HCT116 (cell line): ENCODE measurements around the gene PIH1D1. TPM values are rescaled to one million over a fixed set of nuclear protein-coding genes. Genes with fewer than 3 reads are reported as not detected.

ENCODE experiments used
- ATAC-seq: fragments of 200-7000 bp; cut with Tn5 transposase; 2 replicates; pipeline ENCODE4 v1.9.1; 2020; ENCODE audit warnings: mild to moderate bottlenecking, moderate library complexity
- BruUV-seq: library from RNA; stranded (reverse); fragments of 400-500 nt; replicated peaks from 2 replicates; lab custom pipeline; 2021; lab: Mats Ljungman, UMichigan
- CTCF ChIA-PET: fragments of 300-600 bp; sonication (Branson Sonifier 250); formaldehyde crosslinking; loops from one replicate; lab custom pipeline; 2021; ENCODE audit warnings: antibody characterized with exemption; lab: Charles Lee
- POLR2A ChIA-PET: fragments of 300-600, 350-600 bp; sonication (Branson Sonifier 250); formaldehyde crosslinking; loops from one replicate; lab custom pipeline; 2021; ENCODE audit warnings: antibody characterized with exemption; lab: Charles Lee
- RAD21 ChIA-PET, 2 experiments: fragments of 300-600 bp; sonication (Branson Sonifier 250); formaldehyde crosslinking; loops; one replicate each; lab custom pipeline; 2023; ENCODE audit warnings: low total read pairs in 2 of 2; ENCODE audit not compliant: uncharacterized antibody in 2 of 2, unreplicated experiment in 2 of 2, low non-redundant PET in 1 of 2; lab: Charles Lee
- DNase-seq: peaks from one replicate; pipeline ENCODE4 v3.0.0-alpha.2; 2010; ENCODE audit warnings: low read depth, low spot score
- H2AFZ ChIP-seq: fragments of 200-600 bp; shearing (Covaris generic), sonication (generic); 2 replicates; pipeline ENCODE4 v1.6.1; 2017; ENCODE audit warnings: low read depth, mixed run types, mixed read lengths, antibody characterized with exemption, low read length; ENCODE audit not compliant: poor library complexity, severe bottlenecking
- H3K27ac ChIP-seq: 2 replicates; pipeline ENCODE4 v1.5.1; 2012; ENCODE audit warnings: low read depth, low read length
- H3K27me3 ChIP-seq: fragments of 200-600 bp; sonication (generic); 2 replicates; pipeline ENCODE4 v1.6.1; 2016; ENCODE audit warnings: mixed run types, low read length, mixed read lengths; ENCODE audit not compliant: insufficient read depth
- H3K36me3 ChIP-seq, 2 experiments: fragments of 200-500 bp in 1 of 2; fragments of 200-600 bp in 1 of 2; sonication (Bioruptor generic) in 1 of 2; sonication (generic) in 1 of 2; 2 replicates each; pipeline versions ENCODE4 v1.5.1 to v1.6.1; 2014 to 2016; ENCODE audit warnings: low read length in 2 of 2, inconsistent platforms in 1 of 2, mixed read lengths in 1 of 2, mixed run types in 1 of 2; ENCODE audit not compliant: insufficient read depth in 2 of 2, control insufficient read depth in 1 of 2
- H3K4me1 ChIP-seq, 2 experiments: fragments of 200-600 bp in 1 of 2; sonication (generic) in 1 of 2; 2 replicates each; pipeline versions ENCODE4 v1.5.1 to v1.6.1; 2012 to 2017; ENCODE audit warnings: low read length in 2 of 2, inconsistent platforms in 1 of 2, mild to moderate bottlenecking in 1 of 2, mixed read lengths in 1 of 2, mixed run types in 1 of 2, moderate library complexity in 1 of 2; ENCODE audit not compliant: insufficient read depth in 2 of 2, control insufficient read depth in 1 of 2
- H3K4me2 ChIP-seq: fragments of 200-600 bp; sonication (generic); 2 replicates; pipeline ENCODE4 v1.6.1; 2017; ENCODE audit warnings: mixed run types, low read length, mixed read lengths
- H3K4me3 ChIP-seq, 2 experiments: fragments of 200-600 bp in 1 of 2; sonication (generic) in 1 of 2; replicated peaks in 1 of 2; 2 replicates each; pipeline ENCODE4 v1.5.1; 2011 to 2016; ENCODE audit warnings: low read length in 2 of 2, control low read depth in 1 of 2, low read depth in 1 of 2, mild to moderate bottlenecking in 1 of 2, mixed read lengths in 1 of 2, mixed run types in 1 of 2
- H3K79me2 ChIP-seq: fragments of 200-600 bp; sonication (generic); 2 replicates; pipeline ENCODE4 v1.6.1; 2017; ENCODE audit warnings: mild to moderate bottlenecking, mixed run types, low read length, moderate library complexity, mixed read lengths; ENCODE audit not compliant: insufficient read depth
- H3K9ac ChIP-seq: fragments of 200-600 bp; sonication (generic); 2 replicates; pipeline ENCODE4 v1.6.1; 2016; ENCODE audit warnings: low read length, mixed read lengths
- H3K9me2 ChIP-seq: fragments of 200-600 bp; sonication (generic), shearing (Covaris generic); 2 replicates; pipeline ENCODE4 v1.6.1; 2017; ENCODE audit warnings: mixed run types, mild to moderate bottlenecking, moderate library complexity; ENCODE audit not compliant: insufficient read depth
- H3K9me3 ChIP-seq, 2 experiments: fragments of 200-500 bp in 1 of 2; fragments of 200-600 bp in 1 of 2; sonication (Bioruptor generic) in 1 of 2; sonication (generic) in 1 of 2; 2 replicates each; pipeline ENCODE4 v1.6.1; 2014 to 2017; ENCODE audit warnings: low read length in 2 of 2, mixed read lengths in 2 of 2, inconsistent platforms in 1 of 2, low read depth in 1 of 2, mild to moderate bottlenecking in 1 of 2, mixed run types in 1 of 2, moderate library complexity in 1 of 2; ENCODE audit not compliant: control insufficient read depth in 1 of 2, insufficient read depth in 1 of 2
- H4K20me1 ChIP-seq: fragments of 200-600 bp; sonication (generic), shearing (Covaris generic); 2 replicates; pipeline ENCODE4 v1.6.1; 2017; ENCODE audit warnings: mixed run types, mild to moderate bottlenecking, moderate library complexity; ENCODE audit not compliant: insufficient read depth
- CBX3 ChIP-seq: IDR thresholded peaks from 2 replicates; pipeline ENCODE4 v1.6.1; 2012; ENCODE audit warnings: low read depth
- CEBPB ChIP-seq: IDR thresholded peaks from 2 replicates; pipeline ENCODE4 v1.6.1; 2012; ENCODE audit warnings: low read depth
- ELF1 ChIP-seq: IDR thresholded peaks from 2 replicates; pipeline ENCODE4 v1.6.1; 2012; ENCODE audit warnings: low read depth, borderline replicate concordance
- EZH2 ChIP-seq: fragments of 200-600 bp; sonication (generic); IDR thresholded peaks from 2 replicates; pipeline ENCODE4 v1.6.1; 2017; ENCODE audit warnings: antibody characterized with exemption, mixed run types
- EZH2phosphoT487 ChIP-seq: fragments of 200-600 bp; IDR thresholded peaks from 2 replicates; pipeline ENCODE4 v1.6.1; 2018; ENCODE audit warnings: antibody characterized with exemption, borderline replicate concordance
- FOSL1 ChIP-seq: IDR thresholded peaks from 2 replicates; pipeline ENCODE4 v1.6.1; 2012; ENCODE audit warnings: low read depth
- JUND ChIP-seq: IDR thresholded peaks from 2 replicates; pipeline ENCODE4 v1.6.1; 2012
- POLR2A ChIP-seq: IDR thresholded peaks from 2 replicates; pipeline ENCODE4 v1.7.0; 2011; ENCODE audit warnings: borderline replicate concordance; ENCODE audit not compliant: insufficient read depth, insufficient read length; ENCODE audit errors: extremely low read depth
- POLR2AphosphoS5 ChIP-seq: IDR thresholded peaks from 2 replicates; pipeline ENCODE4 v1.6.1; 2011; ENCODE audit warnings: mild to moderate bottlenecking, low read depth, low read length, moderate library complexity
- RAD21 ChIP-seq: IDR thresholded peaks from 2 replicates; pipeline ENCODE4 v1.6.1; 2012; ENCODE audit warnings: low read depth, mild to moderate bottlenecking
- SIN3A ChIP-seq: IDR thresholded peaks from 2 replicates; pipeline ENCODE4 v1.6.1; 2012; ENCODE audit warnings: low read depth
- SP1 ChIP-seq: IDR thresholded peaks from 2 replicates; pipeline ENCODE4 v1.6.1; 2012; ENCODE audit warnings: low read depth
- TCF7L2 ChIP-seq: IDR thresholded peaks from 2 replicates; pipeline ENCODE4 v1.7.0; 2011; ENCODE audit warnings: borderline replicate concordance, inconsistent platforms; ENCODE audit not compliant: insufficient read depth, insufficient read length; ENCODE audit errors: extremely low read depth
- YY1 ChIP-seq: IDR thresholded peaks from 2 replicates; pipeline ENCODE4 v1.6.1; 2011; ENCODE audit warnings: low read length, low read depth, moderate library complexity, mild to moderate bottlenecking; ENCODE audit not compliant: insufficient replicate concordance; ENCODE audit errors: extremely low read depth
- ZFX ChIP-seq: fragments of 450-650 bp; IDR thresholded peaks from 2 replicates; pipeline ENCODE4 v1.6.1; 2017
- ZNF274 ChIP-seq: fragments of 200-500 bp; sonication (Bioruptor generic); IDR thresholded peaks from 2 replicates; pipeline ENCODE4 v1.6.1; 2014; ENCODE audit warnings: mild to moderate bottlenecking, low read depth, low read length, inconsistent platforms
- intact Hi-C: fragments of 100-400 bp; cut with micrococcal nuclease; formaldehyde crosslinking; loops from 2 replicates; pipeline ENCODE4 v1.10.0; 2022
- total RNA-seq: library from RNA; stranded (reverse); gene quantifications from one replicate; pipeline ENCODE4 v1.2.1, GENCODE V29; 2021; ENCODE audit not compliant: unreplicated experiment
- TF ChIP-seq, protein P1 (sequence below): IDR thresholded peaks from 2 replicates; pipeline ENCODE4 v1.6.1; 2012
- TF ChIP-seq, protein P2 (sequence below): IDR thresholded peaks from 2 replicates; pipeline ENCODE4 v1.6.1; 2012; ENCODE audit warnings: low read depth
- TF ChIP-seq, protein P3 (sequence below), 3 experiments: fragments of 200-600 bp in 1 of 3; sonication (generic) in 1 of 3; IDR thresholded peaks in 2 of 3; conservative IDR thresholded peaks in 1 of 3; 2 replicates each; pipeline ENCODE4 v1.5.1; 2012 to 2017; ENCODE audit warnings: low read depth in 2 of 3, low read length in 2 of 3, antibody characterized with exemption in 1 of 3, borderline replicate concordance in 1 of 3, control low read depth in 1 of 3, mild to moderate bottlenecking in 1 of 3, mixed read lengths in 1 of 3, mixed run types in 1 of 3, moderate library complexity in 1 of 3; ENCODE audit not compliant: insufficient read depth in 1 of 3
- TF ChIP-seq, protein P4 (sequence below): IDR thresholded peaks from 2 replicates; pipeline ENCODE4 v1.6.1; 2012

PIH1D1 gene
- total RNA-seq, 1 experiment from 2014 or later, result 152 TPM

DNA sequence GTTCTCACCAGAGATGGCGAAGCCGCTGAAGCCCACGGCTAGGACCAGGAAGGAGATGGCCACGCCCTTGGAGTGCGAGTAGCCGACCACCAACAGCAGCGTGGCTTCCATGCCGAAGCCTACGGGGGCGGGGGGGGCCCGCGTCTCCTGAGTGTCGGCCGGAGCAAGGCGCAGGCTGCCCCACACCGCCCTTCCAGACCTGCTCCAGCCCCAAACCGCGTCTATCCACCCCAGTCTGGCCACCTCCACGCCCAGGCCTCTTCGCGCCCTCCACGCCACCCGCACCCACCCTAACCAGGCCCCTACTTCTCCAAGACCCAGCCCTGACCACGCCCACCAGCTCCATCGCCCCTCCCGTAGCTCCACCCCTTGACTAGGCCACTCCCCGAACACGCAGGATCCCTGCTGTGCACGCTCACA is 20.3 kb downstream of the PIH1D1 start:
- RAD21 ChIA-PET, result no interaction called here
- H3K27ac ChIP-seq, result no peak overlapping the region
- no peak overlapping the region for H3K4me2 ChIP-seq
- no TSS peak for BruUV-seq
- TF ChIP-seq CEBPB (no peak), POLR2A (no peak), ZNF274 (no peak), CBX3 (no peak), YY1 (no peak), EZH2phosphoT487 (no peak), ZFX (no peak), EZH2 (no peak), SP1 (no peak), FOSL1 (no peak), RAD21 (no peak), SIN3A (no peak), TCF7L2 (no peak), POLR2AphosphoS5 (no peak), JUND (no peak), ELF1 (no peak)
- TF ChIP-seq, protein P1, sequence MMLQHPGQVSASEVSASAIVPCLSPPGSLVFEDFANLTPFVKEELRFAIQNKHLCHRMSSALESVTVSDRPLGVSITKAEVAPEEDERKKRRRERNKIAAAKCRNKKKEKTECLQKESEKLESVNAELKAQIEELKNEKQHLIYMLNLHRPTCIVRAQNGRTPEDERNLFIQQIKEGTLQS, result no peak
- TF ChIP-seq, protein P2, sequence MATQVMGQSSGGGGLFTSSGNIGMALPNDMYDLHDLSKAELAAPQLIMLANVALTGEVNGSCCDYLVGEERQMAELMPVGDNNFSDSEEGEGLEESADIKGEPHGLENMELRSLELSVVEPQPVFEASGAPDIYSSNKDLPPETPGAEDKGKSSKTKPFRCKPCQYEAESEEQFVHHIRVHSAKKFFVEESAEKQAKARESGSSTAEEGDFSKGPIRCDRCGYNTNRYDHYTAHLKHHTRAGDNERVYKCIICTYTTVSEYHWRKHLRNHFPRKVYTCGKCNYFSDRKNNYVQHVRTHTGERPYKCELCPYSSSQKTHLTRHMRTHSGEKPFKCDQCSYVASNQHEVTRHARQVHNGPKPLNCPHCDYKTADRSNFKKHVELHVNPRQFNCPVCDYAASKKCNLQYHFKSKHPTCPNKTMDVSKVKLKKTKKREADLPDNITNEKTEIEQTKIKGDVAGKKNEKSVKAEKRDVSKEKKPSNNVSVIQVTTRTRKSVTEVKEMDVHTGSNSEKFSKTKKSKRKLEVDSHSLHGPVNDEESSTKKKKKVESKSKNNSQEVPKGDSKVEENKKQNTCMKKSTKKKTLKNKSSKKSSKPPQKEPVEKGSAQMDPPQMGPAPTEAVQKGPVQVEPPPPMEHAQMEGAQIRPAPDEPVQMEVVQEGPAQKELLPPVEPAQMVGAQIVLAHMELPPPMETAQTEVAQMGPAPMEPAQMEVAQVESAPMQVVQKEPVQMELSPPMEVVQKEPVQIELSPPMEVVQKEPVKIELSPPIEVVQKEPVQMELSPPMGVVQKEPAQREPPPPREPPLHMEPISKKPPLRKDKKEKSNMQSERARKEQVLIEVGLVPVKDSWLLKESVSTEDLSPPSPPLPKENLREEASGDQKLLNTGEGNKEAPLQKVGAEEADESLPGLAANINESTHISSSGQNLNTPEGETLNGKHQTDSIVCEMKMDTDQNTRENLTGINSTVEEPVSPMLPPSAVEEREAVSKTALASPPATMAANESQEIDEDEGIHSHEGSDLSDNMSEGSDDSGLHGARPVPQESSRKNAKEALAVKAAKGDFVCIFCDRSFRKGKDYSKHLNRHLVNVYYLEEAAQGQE, result no peak
- TF ChIP-seq, protein P3, sequence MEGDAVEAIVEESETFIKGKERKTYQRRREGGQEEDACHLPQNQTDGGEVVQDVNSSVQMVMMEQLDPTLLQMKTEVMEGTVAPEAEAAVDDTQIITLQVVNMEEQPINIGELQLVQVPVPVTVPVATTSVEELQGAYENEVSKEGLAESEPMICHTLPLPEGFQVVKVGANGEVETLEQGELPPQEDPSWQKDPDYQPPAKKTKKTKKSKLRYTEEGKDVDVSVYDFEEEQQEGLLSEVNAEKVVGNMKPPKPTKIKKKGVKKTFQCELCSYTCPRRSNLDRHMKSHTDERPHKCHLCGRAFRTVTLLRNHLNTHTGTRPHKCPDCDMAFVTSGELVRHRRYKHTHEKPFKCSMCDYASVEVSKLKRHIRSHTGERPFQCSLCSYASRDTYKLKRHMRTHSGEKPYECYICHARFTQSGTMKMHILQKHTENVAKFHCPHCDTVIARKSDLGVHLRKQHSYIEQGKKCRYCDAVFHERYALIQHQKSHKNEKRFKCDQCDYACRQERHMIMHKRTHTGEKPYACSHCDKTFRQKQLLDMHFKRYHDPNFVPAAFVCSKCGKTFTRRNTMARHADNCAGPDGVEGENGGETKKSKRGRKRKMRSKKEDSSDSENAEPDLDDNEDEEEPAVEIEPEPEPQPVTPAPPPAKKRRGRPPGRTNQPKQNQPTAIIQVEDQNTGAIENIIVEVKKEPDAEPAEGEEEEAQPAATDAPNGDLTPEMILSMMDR (IDR thresholded peaks at IDR 0.05 in 2 of 3, conservative IDR thresholded peaks at IDR 0.05 in 1 of 3; ENCODE audit: borderline replicate concordance in 1 of 3, insufficient read depth in 1 of 3, low read depth in 2 of 3, low read length in 2 of 3), result no peak
- TF ChIP-seq, protein P4, sequence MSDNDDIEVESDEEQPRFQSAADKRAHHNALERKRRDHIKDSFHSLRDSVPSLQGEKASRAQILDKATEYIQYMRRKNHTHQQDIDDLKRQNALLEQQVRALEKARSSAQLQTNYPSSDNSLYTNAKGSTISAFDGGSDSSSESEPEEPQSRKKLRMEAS, result no peak
- POLR2A ChIA-PET, result no interaction called here
- no peak overlapping the region for H2AFZ ChIP-seq
- no peak for DNase-seq
- H3K36me3 ChIP-seq, result no peaks in the 10 kb centered on the region
- CTCF ChIA-PET, result no interaction called here
- ATAC-seq, result no peak
- intact Hi-C loops, result no loop called here
- no peaks in the 10 kb centered on the region for H3K9me3 ChIP-seq
- no peaks in the 10 kb centered on the region for H3K9me2 ChIP-seq
- H3K9ac ChIP-seq, result no peak overlapping the region
- no peaks in the 10 kb centered on the region for H4K20me1 ChIP-seq
- H3K4me3 ChIP-seq, result no peak overlapping the region
- H3K79me2 ChIP-seq, result no peaks in the 10 kb centered on the region
- H3K4me1 ChIP-seq, result peaks cover 7 to 27% of the 10 kb centered on the region in 2 experiments; a peak in 3 of 4 replicates
- H3K27me3 ChIP-seq, result no peaks in the 10 kb centered on the region
